ENCODE results near the gene CFAP77. TPM values are rescaled to one million over a fixed set of nuclear protein-coding genes. Genes with fewer than 3 reads are reported as not detected.

Gene CFAP77
- total and polyA plus RNA-seq, 2 of the 4 experiments (the other 2 are of a cell fraction), result not detected

DNA sequence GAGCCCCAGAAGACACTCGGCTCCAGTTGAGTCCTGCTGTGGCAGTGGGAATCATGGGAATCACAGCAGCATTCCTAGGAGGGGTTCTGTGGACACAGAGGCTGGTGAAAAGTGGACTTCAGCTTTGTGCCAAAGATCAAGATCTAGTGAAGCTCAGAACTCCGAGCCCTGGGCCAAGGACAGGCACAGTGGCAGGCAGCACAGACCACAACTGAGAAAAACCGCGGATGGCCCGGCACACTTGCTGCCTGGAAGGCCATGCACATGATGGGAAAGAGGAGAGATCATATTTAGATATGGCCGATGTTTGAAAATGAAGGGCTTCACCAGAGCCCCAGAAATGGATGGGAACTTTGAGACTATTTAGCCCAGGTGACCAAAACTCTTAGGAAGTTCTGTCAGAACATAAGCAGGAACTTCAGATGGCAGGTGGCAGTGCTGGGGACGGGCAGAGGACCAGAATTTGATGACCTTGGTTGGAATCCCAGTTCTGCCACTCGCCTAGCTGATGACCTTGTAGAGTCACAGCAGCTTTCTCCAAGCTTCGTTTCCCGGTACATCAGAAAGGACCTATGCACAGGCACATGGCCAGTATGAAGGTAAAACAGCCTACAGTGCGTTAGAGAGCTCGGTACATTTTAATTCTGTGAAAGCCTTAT lies 190.4 kb downstream of the CFAP77 start:
- no peaks in the 10 kb centered on the region; a peak in 1 of 4 replicates for H3K79me1 ChIP-seq (ENCODE audit: low read depth in 1 of 2, low read length in 2 of 2)
- no peak overlapping the region for H3K4me3 ChIP-seq (ENCODE audit: insufficient read depth, low read depth, low read length)
- no peak overlapping the region for H2AK5ac ChIP-seq (ENCODE audit: low read depth, low read length)
- no peak overlapping the region for H3K27ac ChIP-seq (ENCODE audit: insufficient read depth, low read length)
- TF ChIP-seq, protein P1, sequence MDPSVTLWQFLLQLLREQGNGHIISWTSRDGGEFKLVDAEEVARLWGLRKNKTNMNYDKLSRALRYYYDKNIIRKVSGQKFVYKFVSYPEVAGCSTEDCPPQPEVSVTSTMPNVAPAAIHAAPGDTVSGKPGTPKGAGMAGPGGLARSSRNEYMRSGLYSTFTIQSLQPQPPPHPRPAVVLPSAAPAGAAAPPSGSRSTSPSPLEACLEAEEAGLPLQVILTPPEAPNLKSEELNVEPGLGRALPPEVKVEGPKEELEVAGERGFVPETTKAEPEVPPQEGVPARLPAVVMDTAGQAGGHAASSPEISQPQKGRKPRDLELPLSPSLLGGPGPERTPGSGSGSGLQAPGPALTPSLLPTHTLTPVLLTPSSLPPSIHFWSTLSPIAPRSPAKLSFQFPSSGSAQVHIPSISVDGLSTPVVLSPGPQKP (IDR thresholded peaks at IDR 0.05; ENCODE audit: borderline replicate concordance, low read depth, low read length), result no peak
- no peak for TF ChIP-seq NFE2L2 (IDR thresholded peaks at IDR 0.05; ENCODE audit: low read depth, low read length)
- TF ChIP-seq CHD1 (IDR thresholded peaks at IDR 0.05; ENCODE audit: low read depth, low read length), result no peak
- no peak for TF ChIP-seq RCOR1 (IDR thresholded peaks at IDR 0.05; ENCODE audit: insufficient replicate concordance, low read length)
- TF ChIP-seq, protein P2, sequence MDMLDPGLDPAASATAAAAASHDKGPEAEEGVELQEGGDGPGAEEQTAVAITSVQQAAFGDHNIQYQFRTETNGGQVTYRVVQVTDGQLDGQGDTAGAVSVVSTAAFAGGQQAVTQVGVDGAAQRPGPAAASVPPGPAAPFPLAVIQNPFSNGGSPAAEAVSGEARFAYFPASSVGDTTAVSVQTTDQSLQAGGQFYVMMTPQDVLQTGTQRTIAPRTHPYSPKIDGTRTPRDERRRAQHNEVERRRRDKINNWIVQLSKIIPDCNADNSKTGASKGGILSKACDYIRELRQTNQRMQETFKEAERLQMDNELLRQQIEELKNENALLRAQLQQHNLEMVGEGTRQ (IDR thresholded peaks at IDR 0.05; ENCODE audit: low read depth, low read length), result no peak
- no peak for TF ChIP-seq RAD21 (IDR thresholded peaks at IDR 0.05; ENCODE audit: low read length)
- no peak for TF ChIP-seq MAFK (IDR thresholded peaks at IDR 0.05; ENCODE audit: low read depth, low read length)
- no peak for TF ChIP-seq RFX5 (IDR thresholded peaks at IDR 0.05; ENCODE audit: low read depth, low read length)
- no peak for TF ChIP-seq POLR2A (IDR thresholded peaks at IDR 0.05; ENCODE audit: low read depth, low read length)
- CTCF ChIA-PET, result no interaction called here
- H2AFZ ChIP-seq (replicated peaks; ENCODE audit: low read length, poor library complexity), result no peak overlapping the region
- no peak overlapping the region for H3K4ac ChIP-seq (ENCODE audit: low read depth, low read length)
- DNase-seq, result no peak
- H2BK5ac ChIP-seq (ENCODE audit: low read depth, low read length, poor library complexity, severe bottlenecking), result no peak overlapping the region
- H3K27me3 ChIP-seq (ENCODE audit: control insufficient read depth, insufficient read depth, low read length), result no peaks in the 10 kb centered on the region
- no peak overlapping the region for H3K9ac ChIP-seq (ENCODE audit: low read depth, low read length)
- no peak overlapping the region for H3K56ac ChIP-seq (ENCODE audit: extremely low read depth, insufficient read depth, low read length)
- H4K20me1 ChIP-seq (ENCODE audit: insufficient read depth, low read length), result peaks cover 7% of the 10 kb centered on the region
- no peak overlapping the region for H3K23ac ChIP-seq (ENCODE audit: low read depth, low read length)
- H3K4me2 ChIP-seq (ENCODE audit: low read depth, low read length), result no peak overlapping the region
- peaks cover 4% of the 10 kb centered on the region; the same call in 1 of the 2 replicates for H3K4me1 ChIP-seq (ENCODE audit: control insufficient read depth, insufficient read depth, low read length)
- POLR2A ChIA-PET (ENCODE audit: unreplicated experiment), result no interaction called here
- dilution Hi-C loops (cut with HindIII; ENCODE audit: low sequenced_read_pairs, unreplicated experiment), result no loop called here
- H2BK15ac ChIP-seq (ENCODE audit: low read depth, low read length), result no peak overlapping the region
- BruUV-seq (replicated peaks), result no TSS peak
- no peak overlapping the region for H3K18ac ChIP-seq (ENCODE audit: low read depth, low read length)
- H4K5ac ChIP-seq (ENCODE audit: low read depth, low read length), result no peak overlapping the region
- no peak overlapping the region for H2AK9ac ChIP-seq (replicated peaks; ENCODE audit: low read depth, low read length, poor library complexity)
- 96% methylated on average over 9 of the region's 12 CpGs; no CpG with 5 or more reads in 1 of the 2 experiments for WGBS, 2 experiments (ENCODE audit: extremely low coverage in 2 of 2, insufficient read length in 1 of 2)
- intact Hi-C loops (cut with micrococcal nuclease), result no loop called here
- no peak overlapping the region for H2BK120ac ChIP-seq (ENCODE audit: low read depth, low read length)
- H3K9me1 ChIP-seq (ENCODE audit: insufficient read depth, low read length), result peaks cover 21% of the 10 kb centered on the region; the same call in 1 of the 2 replicates
- H2BK20ac ChIP-seq (ENCODE audit: low read depth, low read length), result no peak overlapping the region
- peaks cover 18% of the 10 kb centered on the region for H3K36me3 ChIP-seq (ENCODE audit: control insufficient read depth, insufficient read depth, low read length)
- H3K9me3 ChIP-seq (ENCODE audit: control insufficient read depth, insufficient read depth, low read length), result no peaks in the 10 kb centered on the region
- H4K8ac ChIP-seq (ENCODE audit: low read depth in 2 of 2, low read length in 2 of 2), result no peak overlapping the region
- no peak for ATAC-seq (ENCODE audit: low read depth)
- no peak overlapping the region for H3K14ac ChIP-seq (replicated peaks; ENCODE audit: low read depth, low read length)
- H4K91ac ChIP-seq (ENCODE audit: insufficient read depth, low read depth, low read length), result no peak overlapping the region
- in situ Hi-C loops (cut with MboI; ENCODE audit: low sequenced_read_pairs), result no loop called here
